Measurements from ENCODE around the gene MAN1A1.

DNA sequence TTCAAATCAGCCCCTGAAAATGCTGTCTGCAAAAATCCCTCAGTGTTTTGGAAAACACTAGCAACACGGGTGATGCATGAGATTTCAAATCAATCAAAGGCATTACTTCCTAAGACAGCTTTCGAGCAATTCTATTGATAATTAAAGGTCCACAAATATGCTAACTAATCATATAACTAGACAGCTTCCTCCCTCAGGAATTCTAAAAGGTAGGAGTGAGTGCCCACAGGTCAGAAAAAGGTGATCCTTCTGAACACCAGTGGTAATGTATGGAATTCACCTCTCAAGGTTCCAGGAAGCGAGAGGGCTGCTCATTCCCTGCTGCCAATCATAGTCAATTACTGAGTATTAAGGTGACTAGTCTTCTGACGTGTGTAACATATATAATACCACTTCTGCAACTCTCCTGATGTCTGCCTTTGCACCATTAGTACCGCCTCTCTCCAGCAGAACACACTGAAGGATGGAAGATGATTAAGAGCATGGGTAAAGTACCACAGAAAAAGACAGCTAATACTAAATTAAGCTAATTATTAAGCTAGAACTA, 16.4 kb downstream of the MAN1A1 start:
- TF ChIP-seq EP300 (IDR thresholded peaks at IDR 0.05) (no peak), POLR2A (IDR thresholded peaks at IDR 0.05) (no peak), POLR2AphosphoS5 (IDR thresholded peaks at IDR 0.05) (no peak)
- TF ChIP-seq, protein P1, sequence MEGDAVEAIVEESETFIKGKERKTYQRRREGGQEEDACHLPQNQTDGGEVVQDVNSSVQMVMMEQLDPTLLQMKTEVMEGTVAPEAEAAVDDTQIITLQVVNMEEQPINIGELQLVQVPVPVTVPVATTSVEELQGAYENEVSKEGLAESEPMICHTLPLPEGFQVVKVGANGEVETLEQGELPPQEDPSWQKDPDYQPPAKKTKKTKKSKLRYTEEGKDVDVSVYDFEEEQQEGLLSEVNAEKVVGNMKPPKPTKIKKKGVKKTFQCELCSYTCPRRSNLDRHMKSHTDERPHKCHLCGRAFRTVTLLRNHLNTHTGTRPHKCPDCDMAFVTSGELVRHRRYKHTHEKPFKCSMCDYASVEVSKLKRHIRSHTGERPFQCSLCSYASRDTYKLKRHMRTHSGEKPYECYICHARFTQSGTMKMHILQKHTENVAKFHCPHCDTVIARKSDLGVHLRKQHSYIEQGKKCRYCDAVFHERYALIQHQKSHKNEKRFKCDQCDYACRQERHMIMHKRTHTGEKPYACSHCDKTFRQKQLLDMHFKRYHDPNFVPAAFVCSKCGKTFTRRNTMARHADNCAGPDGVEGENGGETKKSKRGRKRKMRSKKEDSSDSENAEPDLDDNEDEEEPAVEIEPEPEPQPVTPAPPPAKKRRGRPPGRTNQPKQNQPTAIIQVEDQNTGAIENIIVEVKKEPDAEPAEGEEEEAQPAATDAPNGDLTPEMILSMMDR (IDR thresholded peaks at IDR 0.05) = no peak

Data from sigmoid colon (tissue), 4 donors.